H4 (cell line): ENCODE data around the gene URI1. TPM values are rescaled to one million over a fixed set of nuclear protein-coding genes. Genes with fewer than 3 reads are reported as not detected.

Experiments
- DNase-seq: peaks from one replicate; pipeline ENCODE4 v3.0.0-alpha.2; 2015; ENCODE audit warnings: low spot score
- total RNA-seq: library from RNA; depleted of rRNA; stranded (reverse); fragments of >200 nt; shearing (Covaris generic); gene quantifications from 2 replicates; pipeline ENCODE4 v1.2.3, GENCODE V29; 2014; rRNA removed

URI1 gene
- total RNA-seq, 1 experiment from 2014 or later, result 70.8 TPM

DNA sequence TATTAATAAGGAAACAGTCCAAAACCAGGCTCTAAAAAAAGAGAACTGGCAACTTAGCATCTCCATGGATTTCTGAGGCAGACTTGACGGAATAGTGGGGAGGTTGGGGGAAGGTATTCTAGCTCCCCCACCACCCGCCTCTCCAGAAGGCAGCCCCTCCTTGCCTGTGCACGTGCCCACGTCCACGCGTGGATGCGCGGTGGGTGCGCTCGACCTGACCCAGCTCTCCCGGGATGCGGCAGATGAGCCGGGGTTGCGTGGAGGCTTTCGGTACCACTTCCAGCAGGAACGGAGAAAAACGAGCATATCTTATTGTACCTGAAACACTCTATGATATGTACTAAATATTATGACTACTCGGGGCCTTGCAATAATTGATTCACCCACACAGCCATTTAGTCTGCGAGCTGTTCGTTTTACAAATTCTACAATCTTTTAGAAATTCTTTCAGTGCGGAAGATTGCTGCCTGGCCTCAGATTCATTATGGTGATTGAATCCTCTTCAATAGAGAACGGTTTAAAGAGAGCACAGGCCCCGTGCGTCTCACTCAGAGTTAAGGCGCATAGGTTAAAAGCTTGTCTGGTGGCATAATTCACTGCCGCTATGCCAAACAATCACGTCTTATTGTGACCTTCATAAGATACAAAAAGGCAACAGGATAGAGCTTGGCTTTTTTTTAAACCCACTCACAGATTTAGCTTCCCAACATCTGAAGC, 117.9 kb downstream of the URI1 start:
- DNase-seq, result no peak

DNA sequence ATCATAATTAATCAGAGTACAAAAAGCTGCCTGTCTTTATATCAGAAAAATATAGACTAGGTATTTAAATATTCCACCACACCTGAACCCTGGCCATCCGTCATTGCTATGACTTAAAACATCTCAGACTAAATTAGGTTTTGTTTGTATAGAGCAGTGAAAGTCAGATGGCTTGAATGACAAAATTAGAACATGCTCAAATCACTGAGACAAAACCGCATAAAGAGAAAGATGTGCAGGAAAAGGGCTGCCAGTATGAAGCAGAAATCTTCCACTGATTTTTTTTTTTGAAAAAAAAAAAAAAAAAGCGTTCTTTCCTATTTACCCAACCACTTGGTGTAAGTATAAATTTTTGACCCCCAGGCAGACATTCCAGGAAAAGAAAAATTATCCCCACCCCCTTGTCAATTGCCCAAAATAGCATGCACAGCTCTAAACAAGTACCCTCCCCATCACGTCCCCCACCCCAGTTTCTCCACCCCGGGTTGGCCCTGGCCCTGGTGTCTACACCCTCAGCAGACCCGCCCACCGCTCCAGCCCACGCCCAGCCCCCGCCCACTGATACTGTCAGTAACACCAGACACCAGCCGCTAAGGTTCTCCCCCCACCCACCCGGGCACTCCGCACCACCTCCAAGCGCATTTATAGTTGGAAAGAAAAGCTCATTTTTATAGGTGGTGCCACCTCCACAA, 118.6 kb downstream of the URI1 start:
- DNase-seq, result no peak

DNA sequence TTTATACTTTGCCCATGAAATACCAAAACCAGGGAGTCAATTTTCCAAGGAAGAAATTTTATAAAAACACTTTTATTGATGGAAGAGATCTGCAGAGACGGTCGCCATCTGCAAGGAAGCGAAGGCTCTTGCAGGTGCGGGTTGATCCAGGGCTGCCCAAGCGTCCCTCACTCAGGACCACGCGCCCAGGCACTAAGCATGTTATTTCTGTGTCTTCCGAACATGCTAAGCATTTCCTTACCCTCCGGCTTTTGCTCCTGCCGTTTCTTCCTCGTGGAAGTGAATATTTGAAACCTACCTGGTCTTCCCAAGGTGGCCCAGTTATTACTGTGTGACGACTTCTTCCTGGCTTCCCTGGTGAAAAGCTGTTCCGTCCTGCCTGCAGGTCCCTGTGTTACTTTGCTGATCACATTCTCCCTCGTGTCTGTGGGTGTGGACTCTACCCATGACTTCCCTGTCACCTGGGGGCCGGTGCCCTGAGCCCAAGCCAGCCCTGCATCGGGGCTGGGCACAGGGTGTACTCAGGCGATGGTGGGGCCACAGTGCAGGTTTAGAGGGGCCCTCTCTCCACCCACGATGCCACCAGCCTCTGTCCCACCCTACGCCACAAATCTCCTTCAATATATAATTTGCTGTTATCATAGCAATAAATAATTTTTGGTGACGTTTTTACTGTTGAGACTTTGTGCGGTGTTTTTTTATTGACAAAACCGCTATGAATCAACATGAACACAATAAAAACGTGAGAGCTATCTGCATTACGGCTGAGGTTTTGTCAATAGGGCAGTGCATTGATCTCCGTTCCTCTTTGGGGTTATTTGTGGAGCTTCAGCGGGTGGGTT, 119.4 kb downstream of the URI1 start:
- DNase-seq, result no peak

DNA sequence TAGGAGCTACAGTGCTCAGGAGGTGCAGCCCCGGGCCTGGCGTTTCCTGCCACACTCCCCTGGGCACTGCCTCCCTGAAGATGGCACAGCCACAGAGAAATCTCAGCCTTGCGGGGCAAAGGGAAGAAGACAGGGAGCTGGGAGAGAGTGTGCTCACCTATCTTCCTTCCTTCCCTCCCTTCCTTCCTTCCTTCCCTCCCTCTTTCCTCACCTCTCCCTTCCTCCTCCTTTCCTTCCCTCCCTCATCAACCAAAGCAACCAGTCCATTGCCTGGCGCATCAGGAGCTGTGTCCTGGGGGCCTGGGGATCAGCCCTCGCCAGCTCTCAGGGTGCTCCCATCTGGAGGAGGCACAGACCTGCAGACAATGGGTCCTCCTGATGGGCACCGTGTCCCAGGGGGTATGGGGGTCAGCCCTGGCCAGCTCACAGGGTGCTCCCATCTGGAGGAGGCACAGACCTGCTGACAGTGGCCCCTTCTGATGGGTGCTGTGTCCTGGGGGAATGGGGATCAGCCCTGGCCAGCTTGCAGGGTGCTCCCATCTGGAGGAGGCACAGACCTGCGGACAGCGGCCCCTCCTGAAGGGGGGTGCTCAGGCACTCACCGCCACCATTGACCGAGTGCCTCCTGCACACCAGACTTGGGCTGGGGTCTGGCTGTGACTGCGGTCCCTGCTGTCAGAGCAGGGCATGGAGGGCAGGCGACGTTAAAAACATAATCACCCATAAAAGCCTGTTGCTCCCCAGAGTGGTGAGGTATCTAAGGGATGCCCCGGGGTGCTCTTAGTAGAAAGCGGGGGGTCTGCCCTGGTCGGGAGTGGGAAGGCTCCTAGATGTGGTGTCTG, 120.2 kb downstream of the URI1 start:
- no peak for DNase-seq

DNA sequence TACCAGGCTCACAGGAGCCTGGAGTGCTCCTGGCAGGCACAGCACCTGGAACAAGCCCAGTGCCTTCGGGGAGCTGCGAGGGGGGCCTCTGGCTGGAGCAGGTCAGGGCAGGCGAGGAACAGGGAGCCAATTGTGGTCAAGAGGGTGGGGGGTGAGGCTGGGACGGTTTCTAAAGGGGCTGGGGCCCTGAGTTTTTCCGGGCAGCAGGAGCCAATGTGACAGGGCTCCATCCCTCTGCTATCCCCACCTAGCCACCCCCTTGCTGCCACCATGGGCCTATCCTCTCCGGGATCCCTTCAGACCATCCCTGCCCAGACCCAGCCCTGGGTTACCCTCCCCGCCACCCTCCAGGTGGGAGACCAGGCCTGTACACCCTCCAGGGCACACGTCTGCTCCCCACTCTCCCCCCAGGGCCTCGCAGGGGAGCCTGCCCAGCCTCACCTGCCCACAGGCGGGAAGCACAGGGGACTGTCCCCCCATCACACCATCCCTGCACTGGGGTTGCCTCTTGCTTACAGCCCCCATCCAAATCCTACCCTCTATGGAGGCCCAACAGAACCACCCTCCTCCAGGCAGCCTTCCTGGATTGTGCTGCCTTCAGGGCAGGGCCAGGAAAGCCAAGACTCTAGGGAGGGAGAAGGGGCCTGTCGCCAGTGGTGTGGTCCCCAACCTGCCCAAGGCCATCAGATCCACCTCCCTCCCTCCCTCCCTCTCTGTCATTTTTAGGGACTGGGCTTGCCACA, 121.0 kb downstream of the URI1 start:
- DNase-seq, result no peak

DNA sequence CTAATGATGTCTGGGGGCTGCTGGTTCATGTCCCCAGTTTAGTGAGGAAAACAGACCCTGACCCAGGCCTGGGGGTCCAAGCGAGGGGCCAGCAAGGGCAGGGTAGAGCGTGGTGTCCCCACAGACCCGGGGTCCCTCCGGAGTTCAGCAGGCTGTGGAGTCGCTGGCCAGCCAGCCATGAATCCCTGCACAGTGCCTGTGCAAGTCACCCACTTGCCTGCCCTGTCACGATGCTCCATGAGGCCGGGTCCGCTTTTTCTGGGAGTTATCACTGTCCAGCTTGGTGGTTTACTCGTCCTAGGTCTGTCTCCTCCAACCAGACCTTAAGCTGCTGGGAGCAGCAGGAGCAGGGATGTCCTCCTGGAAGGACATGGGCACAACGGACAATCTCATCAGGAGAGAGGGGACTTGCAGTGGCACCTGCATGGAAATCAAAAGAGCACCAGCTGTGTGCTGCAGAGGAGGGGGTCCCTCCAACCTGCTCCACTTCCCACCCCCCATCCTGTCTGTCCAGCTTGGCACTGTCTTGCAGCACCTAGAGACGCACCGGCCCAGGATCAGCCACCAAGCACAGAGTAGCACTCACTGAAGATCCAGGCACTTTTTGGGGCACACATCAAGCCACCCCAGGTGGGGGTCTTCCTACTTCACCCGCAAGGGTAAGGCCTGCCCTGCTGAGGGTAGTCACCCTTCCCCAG, 121.8 kb downstream of the URI1 start:
- no peak for DNase-seq

DNA sequence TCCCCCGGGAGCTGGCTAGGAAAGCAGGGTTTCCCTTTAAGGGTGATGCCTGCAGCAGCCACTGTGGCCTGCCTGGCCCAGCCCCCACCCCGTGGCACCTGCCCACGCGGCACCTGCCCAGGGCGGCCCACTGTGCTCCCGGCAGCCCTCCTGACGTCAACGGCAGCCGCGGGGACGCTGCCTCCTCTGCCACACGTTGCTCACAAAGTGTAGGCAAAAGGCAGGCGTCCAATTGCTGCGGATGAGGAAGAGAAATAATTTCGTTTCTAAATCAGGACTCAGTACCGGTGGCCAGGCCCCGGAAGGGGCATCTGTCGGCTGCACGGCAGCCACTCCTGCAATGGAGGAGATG, 122.3 kb downstream of the URI1 start:
- DNase-seq, result no peak

DNA sequence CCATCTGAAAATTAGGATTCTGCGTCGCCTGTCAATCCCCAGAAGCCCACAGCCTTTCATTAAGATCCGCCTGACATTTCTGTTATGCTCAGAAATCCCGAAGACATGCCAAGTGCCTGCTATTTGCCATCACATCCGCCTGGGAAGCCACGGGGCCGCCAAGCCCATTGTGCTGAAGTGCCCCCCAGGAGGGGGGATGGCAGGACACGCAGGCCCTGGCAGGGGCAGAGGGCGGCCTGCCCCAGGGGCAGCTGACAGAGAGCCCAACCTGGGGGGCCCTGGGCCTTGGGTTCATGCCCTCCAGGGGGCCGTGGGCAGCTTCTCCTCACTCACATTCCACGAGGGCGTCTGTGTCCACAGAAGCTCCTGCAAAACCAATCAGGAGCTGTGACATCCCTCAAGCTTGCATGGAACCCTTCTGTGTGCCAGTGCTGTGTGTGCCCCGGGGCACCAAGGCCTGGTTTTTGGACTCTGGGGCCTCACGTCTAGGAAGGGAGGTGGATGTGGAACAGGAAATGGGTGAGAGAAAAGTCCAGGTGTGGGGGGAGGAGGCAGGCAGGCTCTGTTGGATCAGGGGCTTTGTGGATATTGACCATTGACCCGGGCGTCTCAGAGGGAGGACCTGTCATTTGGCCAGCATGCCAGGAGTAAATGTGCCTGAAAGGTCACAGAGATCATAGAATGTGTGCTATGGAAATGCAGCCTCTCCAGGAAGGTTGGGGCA, 122.9 kb downstream of the URI1 start:
- no peak for DNase-seq

DNA sequence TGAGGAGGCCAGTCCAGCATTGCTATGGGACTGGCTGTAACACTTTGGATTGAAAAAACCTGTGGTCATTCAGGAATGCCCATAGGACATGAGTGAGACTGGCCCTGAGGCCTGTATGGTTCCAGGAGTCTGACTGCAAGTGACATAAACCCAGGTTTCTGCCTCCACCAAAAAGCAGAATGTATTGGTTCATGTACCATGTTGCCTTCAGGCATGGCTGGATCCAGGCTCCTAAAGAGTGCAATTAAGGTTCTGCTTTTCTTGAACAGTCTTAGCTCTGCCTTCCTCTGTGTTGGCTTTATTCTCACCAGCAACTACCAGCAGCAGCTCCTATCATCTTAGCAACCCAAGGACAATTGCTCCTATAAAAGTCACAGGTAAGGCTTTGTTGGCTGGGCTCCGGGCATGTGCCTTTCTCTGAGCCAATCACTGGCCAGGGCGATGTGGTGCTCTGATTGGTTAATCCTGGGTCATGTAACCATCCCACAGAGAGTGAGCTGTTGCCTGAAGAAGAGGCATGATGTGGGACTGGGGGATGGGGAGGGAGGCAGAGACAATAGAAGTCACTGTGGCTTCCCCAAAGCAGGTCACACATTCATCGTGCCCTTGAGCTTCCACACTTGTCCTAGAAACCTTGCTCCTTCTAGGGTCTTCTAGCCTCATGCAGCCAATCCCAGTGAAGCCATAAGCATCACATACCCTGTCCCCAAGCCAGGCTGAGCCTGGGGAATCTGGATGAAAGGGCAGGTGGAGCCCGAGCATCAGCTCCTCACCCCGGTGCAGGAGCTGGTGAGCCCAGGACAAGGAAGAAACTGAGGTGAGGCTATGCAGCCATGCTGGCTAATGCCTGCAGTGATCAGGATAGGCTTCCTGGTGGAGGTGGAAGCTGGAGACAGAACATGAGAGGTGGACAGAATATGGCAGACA, 123.9 kb downstream of the URI1 start:
- DNase-seq, result no peak

Other genes starting within 250 kb of the URI1 start
- gene C19orf12, start 227.0 kb upstream of the URI1 start, total RNA-seq, result 28.4 and 31.7 TPM in 2 replicates
- gene CCNE1, start 130.2 kb upstream of the URI1 start, total RNA-seq, result 40.1 and 50.1 TPM in 2 replicates